ENCODE data around the gene BDP1. TPM values are rescaled to one million over a fixed set of nuclear protein-coding genes. Genes with fewer than 3 reads are reported as not detected.

BDP1 gene
- total RNA-seq, 4 donors from 2014 or later, result 17.9 to 68.9 (median 30.7) TPM

DNA sequence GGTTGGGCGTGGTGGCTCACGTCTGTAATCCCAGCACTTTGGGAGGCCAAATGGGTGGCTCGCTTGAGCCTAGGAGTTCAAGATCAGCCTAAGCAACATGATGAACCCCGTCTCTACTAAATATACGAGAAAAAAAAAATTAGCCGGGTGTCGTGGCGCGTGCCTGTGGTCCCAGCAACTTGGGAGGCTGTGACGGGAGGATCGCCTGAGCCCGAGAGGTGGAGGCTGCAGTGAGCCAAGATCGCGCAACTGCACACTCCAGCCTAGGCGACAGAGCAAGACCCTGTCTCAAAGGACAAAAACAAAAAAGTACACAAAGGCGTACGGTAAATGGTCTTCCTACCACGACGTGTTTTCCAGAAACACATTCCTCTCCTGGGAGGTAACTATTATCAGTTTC, 538 bp upstream of the BDP1 start:
- no peak for DNase-seq
- intact Hi-C loops (cut with DNase I; ENCODE audit: low total_unique reads), result no loop called here
- Histone ChIP-seq H3K4me3 (peak overlapping the region; percentile 81 to 93), H3K27ac (peak overlapping the region; percentile 86 to 91), H3K36me3 (no peaks in the 10 kb centered on the region), H3K27me3 (no peaks in the 10 kb centered on the region), H3K4me1 (no peaks in the 10 kb centered on the region), H3K9me3 (no peaks in the 10 kb centered on the region)
- no peak for TF ChIP-seq POLR2A (IDR thresholded peaks at IDR 0.05)
- no peak for TF ChIP-seq CTCF (IDR thresholded peaks at IDR 0.05)

DNA sequence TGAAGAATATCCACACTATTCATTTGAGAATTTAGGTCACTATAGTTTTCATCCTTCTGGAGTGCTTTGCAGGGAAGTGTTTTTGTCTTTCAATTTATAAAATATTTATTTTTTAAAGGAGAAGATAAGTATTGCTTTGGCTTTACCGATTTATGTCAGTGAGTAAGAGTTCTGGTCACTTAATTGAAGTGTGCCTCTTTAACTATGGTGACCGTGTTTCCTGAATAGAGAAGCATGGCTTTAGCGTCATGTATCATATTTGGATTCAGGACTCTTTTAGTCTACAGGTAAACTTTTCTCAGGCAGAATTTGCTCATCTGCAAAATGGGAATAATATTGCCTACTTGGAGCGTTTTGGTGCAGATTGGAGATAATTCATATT, 902 bp downstream of the BDP1 start:
- peak overlapping the region; percentile 86 to 91 for H3K27ac ChIP-seq
- no peak for DNase-seq
- no peaks in the 10 kb centered on the region for H3K4me1 ChIP-seq
- no peaks in the 10 kb centered on the region for H3K9me3 ChIP-seq
- intact Hi-C loops (cut with DNase I; ENCODE audit: low total_unique reads), result no loop called here
- peak overlapping the region; percentile 81 to 93 for H3K4me3 ChIP-seq
- TF ChIP-seq POLR2A (IDR thresholded peaks at IDR 0.05), result no peak
- TF ChIP-seq CTCF (IDR thresholded peaks at IDR 0.05), result no peak
- H3K36me3 ChIP-seq, result no peaks in the 10 kb centered on the region
- no peaks in the 10 kb centered on the region for H3K27me3 ChIP-seq

DNA sequence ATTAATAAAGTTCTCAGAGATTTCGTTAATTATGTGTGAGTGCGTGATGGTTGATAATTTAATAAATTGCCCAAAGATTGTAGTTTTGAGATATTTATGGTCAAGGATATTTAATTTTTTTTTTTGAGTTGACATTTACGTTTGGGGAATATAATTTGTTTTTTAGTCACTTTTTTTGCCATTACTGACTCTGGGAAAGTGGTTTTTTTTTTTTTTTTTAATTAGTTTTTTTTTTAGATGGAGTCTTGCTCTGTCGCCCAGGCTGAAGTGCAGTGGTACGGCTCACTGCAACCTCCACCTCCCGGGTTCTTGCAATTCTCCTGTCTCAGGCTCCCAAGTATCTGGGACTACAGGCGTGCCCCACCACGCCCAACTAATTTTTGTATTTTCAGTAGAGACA, 1.7 kb downstream of the BDP1 start:
- Histone ChIP-seq H3K4me1 (no peaks in the 10 kb centered on the region), H3K36me3 (no peaks in the 10 kb centered on the region), H3K4me3 (no peak overlapping the region), H3K9me3 (no peaks in the 10 kb centered on the region), H3K27me3 (no peaks in the 10 kb centered on the region), H3K27ac (no peak overlapping the region)
- intact Hi-C loops (cut with DNase I; ENCODE audit: low total_unique reads), result no loop called here
- TF ChIP-seq POLR2A (IDR thresholded peaks at IDR 0.05), result no peak
- no peak for TF ChIP-seq CTCF (IDR thresholded peaks at IDR 0.05)
- no peak for DNase-seq

GRCh38 chr5:71460693-71461092, 5.2 kb downstream of the BDP1 start:
- no peaks in the 10 kb centered on the region for H3K36me3 ChIP-seq
- H3K4me3 ChIP-seq, result no peak overlapping the region
- no peak for TF ChIP-seq CTCF (IDR thresholded peaks at IDR 0.05)
- TF ChIP-seq POLR2A (IDR thresholded peaks at IDR 0.05), result no peak
- H3K27ac ChIP-seq, result no peak overlapping the region
- H3K27me3 ChIP-seq, result no peaks in the 10 kb centered on the region
- DNase-seq, result no peak
- no peaks in the 10 kb centered on the region for H3K9me3 ChIP-seq
- intact Hi-C loops (cut with DNase I; ENCODE audit: low total_unique reads), result no loop called here
- no peaks in the 10 kb centered on the region for H3K4me1 ChIP-seq

- TF ChIP-seq CTCF (IDR thresholded peaks at IDR 0.05) (no peak), POLR2A (IDR thresholded peaks at IDR 0.05) (no peak)
- H3K4me1 ChIP-seq, result no peaks in the 10 kb centered on the region
- no peak overlapping the region for H3K27ac ChIP-seq
- no peak overlapping the region for H3K4me3 ChIP-seq
- no peaks in the 10 kb centered on the region for H3K36me3 ChIP-seq
- no peaks in the 10 kb centered on the region for H3K27me3 ChIP-seq
- intact Hi-C loops (cut with DNase I; ENCODE audit: low total_unique reads), result no loop called here
- no peaks in the 10 kb centered on the region for H3K9me3 ChIP-seq
- no peak for DNase-seq
Observed at GRCh38 chr5:71461360-71461759, 5.9 kb downstream of the BDP1 start.
